ENCODE data around the gene RTN1. TPM values are rescaled to one million over a fixed set of nuclear protein-coding genes. Genes with fewer than 3 reads are reported as not detected.

RTN1 gene
- total RNA-seq, 1 experiment from 2014 or later = 6.5 TPM

DNA sequence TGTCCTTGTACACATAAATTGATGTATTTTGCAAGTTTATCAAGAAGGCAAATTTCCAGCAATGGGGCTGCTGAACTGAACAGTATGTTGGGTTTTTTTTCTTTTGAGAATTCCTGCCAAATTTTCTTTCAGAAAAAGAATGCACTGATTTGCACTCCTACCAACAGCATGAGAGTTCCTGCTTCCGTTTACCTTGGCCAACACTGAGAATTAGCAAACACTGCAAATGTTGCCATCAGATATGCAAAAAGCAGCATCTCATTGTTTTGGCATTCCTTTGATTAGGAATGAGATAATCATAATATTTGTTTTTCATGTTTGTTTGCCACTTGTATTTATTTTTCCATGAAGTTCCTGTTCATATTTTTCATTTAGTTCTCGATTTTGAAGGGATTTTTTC, 82.4 kb downstream of the RTN1 start:
- DNase-seq (ENCODE audit: low spot score) = no peak

DNA sequence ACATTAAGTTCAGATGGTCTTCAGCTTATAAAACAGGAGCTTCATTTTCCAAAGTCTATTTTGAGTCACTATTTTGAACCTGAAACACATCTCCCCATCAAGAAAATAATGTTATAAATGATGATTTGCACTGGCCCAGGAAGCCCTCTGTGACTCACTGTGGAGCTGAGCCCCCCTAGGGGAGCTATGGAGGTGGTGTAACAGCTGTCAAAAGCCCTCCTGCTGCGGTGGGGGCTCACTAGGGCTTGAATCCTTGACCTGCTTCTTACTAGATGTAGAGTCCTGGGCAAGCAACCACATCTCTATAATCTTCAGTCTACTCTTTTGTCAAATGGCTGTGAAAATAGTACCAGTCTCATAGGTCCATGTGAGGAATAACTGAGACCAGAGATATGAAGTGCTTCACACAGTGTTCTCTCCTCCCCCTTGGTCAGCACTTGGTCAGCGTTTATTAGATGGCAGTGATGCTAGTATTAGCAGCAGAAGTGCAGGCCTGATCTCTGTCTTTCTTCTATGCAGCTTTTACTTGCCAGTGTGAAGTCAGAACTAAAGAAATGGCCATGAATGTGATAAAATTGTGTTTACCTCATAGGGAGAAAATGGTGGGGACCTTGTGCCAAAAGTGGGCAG, 83.4 kb downstream of the RTN1 start:
- no peak for DNase-seq (ENCODE audit: low spot score)

DNA sequence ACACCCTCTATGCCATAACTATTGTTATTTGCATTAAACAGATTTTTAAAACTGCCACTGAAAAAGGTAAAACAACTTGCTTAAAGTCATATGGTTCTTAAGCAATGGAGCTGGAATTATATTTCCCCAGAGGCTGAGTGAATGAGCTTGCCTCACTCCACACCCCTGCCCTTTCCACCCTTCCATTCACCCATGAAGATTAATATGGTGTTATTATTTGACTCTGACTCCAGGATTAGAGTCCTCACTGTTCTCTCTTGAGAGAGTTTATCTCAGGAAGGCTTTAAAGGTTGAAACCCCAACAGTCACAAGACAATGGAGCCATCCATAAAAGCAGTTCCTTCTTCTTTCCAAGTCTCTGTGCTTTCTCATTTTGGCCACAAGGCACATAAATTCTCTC, 84.9 kb downstream of the RTN1 start:
- no peak for DNase-seq (ENCODE audit: low spot score)

DNA sequence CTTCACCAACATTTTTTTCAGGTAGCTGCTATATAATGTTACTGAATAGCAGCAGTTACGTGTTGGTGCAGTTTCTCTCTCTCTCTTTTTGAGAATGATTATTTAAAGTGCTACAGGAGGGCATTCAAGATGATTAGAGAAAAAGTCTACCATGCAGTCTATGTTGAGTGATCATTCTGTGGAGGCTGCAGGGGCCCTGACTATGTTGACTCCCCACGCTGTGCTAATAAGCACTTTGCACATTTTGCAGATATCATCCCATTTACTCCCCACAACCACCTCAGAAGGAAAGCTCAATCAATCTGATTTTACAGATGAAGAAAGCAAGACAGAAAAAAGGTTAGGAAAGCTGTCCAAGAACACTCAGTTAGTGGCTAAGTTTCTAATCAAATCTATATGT, 87.8 kb downstream of the RTN1 start:
- DNase-seq (ENCODE audit: low spot score) = no peak

DNA sequence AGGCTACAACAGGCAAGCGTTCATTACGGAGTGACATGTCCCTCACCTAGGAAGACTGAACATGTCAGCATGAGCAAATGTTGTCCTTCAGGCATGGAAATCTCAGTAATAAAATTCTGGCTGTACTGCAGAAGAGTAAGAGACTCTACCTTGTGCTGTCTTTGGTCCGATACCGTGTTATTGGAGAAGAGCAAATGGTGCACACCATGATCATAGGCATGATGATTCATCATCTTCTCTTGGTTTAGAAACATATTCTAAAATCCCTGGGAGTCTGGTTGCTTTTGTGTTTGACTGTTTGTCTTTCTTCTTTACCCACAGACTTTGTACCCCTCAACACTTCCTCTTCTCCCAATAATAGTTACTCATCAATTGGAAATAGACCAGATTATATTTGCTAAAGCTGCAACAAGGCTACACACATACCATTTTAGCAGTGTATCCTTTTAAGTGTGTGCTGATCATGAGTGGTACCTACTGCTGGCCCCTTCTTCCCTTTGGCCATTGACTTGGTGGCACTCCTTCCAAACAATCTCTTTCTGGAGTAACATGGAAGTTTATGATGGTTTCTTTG, 93.5 kb downstream of the RTN1 start:
- DNase-seq (ENCODE audit: low spot score) = no peak

DNA sequence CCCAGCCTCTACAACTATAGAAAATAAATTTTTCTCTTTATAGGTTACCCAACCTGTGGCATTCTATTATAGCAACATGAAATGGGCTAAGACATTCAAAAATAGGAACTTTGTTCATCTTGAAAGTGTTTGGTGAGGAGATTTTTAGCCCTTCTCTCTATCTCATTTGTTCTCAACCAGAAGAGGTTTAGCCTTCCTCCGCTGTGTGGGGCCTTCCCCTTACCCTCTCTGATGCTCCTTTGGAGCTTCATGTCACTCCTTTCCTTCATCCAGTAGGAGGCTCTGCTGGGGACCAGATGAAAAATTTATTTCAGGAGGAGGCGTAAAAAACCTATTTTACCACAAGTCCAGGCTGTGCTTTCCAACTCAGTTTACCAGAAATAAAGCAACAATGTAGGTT, 94.1 kb downstream of the RTN1 start:
- no peak for DNase-seq (ENCODE audit: low spot score)

DNA sequence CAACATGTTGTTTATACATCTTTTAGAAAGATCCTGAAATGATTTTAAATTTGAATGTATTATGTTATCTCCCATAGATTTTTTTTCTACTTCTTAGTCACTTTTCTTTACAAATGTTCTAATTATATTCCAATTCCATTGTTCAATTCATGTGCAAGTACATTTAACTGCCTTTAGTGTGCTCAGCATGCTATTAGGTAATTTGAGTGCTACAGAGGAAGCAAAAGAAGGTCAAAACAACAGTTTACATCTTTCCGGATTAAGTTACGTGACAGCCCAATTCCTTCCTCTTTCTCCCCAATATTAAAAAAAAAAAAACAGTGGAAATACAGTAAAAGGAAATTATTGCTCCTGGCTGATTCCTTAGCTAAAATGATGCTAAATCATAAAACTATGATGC, 98.3 kb downstream of the RTN1 start:
- peak; percentile 23 for DNase-seq (ENCODE audit: low spot score)

DNA sequence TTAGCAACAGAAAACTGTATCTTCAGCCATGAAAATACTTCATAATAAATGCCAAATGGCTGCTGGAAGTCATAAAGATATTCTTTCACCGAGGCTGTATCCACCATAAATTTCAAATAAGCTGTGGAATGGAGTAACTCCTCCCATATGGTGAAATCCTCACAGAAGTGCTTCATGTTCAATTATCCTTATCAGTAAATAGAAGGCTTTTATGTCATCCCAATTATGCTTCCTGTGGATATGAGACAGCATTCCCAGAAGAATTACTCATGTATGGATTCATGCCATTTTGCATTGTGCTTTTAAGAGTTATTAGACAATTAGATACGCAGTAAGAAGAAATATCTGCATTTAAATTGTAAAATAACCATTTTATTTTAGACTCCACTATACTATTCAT, 99.0 kb downstream of the RTN1 start:
- peak; percentile 27 for DNase-seq (ENCODE audit: low spot score)

DNA sequence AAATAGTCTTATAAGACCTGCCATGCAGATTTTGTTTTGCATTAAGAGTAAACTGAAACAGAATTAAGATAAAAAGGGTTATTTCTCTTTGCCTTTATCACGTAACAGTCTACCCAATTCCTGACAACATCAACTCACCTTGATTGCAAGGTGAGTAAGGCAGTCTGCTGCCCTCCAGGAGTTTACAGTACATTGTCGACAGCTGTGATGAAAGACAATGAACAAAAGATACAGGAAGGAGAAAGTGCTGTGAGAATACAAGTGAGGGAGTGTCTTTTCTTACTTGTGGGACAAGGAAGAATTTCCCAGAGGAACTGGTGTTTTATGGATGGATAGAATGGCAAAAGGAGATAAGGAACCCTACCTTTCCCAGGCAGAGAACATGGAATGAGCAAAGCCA, 101.0 kb downstream of the RTN1 start:
- DNase-seq (ENCODE audit: low spot score) = no peak

DNA sequence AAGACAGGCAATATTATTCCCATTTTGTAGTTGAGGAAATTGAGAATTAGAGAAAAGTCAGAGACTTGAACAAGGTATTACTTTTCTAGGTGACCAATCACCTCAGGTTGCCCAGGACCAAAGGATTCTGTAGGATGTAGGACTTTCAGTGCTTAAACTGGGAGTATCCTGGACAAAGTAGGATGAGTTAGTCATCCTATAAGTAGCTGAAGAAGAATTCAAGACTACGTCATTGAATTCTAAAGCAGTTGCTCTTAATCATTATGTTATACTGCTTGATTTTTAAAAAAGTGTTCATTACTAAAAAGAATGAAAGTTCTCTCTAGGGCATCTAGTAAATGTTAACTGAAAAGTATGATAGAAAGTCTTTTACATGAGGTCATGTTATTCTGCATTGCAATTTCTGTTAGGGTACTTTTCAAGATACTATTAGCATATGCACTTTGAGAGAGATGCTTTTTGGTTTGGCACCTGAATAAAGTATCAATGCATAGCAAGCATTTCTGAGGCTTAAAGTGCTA, 101.7 kb downstream of the RTN1 start:
- no peak for DNase-seq (ENCODE audit: low spot score)

DNA sequence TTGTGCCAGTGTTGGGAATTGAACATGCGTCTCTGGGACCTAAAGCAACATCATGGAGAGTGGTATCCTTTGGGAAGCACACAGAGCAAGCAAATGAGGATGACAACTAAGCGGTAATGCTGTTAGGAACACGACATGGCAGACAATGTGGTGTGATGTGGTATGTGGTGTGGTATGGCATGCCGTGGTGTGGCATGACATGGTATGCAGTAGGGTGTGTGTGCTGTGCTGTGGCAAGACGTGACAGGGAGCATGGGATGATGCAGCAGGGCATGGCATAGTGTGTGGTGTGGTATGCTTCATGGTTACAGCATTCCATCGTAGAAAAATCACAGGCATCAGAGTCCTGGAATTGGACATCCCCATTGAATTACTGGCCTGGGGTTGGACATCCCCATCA, 108.7 kb downstream of the RTN1 start:
- DNase-seq (ENCODE audit: low spot score) = no peak

DNA sequence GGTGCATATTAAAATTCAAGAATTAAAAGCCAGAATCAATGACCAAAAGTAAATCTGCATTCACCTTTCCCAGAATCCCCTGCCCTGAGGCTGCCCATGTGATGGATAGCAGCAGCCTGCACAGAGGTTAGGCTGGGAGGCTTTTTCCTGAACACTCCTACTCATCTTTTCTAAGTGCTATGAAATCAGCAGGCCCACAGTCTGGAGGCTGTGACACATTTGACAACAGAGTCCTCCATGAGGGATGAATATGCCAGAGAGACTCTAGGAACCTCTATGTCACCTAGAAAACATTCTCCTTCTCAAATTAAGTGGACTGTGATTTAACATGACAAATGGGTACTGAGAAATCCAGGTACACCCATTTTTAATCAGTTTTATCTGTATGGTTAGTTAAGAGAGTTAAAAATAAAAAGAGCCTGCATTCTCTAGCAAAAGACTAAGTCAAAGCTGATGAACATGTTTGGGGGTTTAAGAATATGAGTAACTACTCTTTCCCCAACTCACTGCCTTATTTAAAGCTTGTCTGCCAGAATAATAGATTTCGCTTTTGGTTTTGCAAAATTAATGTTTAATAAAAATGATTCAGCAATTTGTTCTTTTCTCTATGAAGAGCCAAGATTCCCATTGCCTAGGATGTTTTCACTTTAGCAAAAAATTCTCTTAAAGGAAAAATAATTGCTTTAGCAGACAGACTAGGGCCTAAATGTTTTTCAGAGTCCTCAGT, 115.0 kb downstream of the RTN1 start:
- DNase-seq (ENCODE audit: low spot score) = no peak

DNA sequence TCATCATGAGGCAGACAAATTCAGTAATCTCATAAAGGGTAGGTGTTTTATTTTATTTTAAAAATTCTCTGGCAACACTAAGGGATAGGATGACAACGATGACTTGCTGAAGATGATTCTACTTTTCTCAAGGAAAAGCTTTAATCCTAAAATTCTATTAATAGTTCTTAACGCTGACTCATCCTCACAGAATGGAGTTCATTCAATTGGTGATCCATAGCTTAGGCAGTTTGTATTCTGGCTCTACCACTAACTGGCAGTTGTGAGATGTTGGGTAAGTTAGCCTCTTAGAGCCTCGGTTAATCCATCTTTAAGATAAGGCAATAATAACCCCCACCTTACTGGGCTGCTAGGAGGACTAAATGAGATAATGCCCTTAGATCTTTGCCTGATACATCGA, 116.3 kb downstream of the RTN1 start:
- no peak for DNase-seq (ENCODE audit: low spot score)

DNA sequence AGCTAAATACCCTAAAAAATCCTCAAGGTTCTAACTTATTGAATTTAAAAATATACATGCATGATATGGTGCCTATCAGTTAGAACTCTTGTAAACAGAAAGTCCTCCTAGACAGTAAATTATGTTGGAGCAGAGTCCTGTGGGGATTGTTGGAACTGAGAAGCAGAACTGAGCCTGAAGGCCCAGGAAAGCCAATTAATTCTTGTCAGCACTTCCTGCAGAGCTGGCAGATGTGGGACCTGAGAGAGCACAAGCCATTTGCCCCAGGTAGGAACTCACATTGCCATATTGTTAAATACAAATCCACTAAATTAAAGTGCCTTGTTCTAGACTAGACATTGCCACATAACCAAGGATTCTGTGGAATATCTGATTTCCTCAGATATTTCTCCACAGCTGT, 117.1 kb downstream of the RTN1 start:
- DNase-seq (ENCODE audit: low spot score) = no peak

DNA sequence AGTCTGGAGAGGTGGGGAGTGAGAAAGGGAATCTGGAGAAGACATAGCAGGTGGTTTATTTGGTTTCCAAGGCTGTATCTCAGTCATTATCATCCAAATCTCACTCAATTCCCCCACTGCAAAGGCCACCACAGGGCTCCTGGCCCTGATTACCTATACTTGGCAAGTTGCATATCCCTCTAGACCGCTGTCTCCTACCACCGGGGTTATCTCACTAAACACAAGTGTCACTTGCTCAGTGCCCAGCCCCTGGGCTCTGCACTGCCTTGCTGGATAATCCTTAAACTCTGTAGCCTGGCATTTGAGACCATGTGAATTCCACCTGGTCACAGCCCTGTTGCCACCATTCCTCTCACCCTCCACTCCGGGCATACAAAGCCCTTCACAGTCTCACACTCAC, 119.0 kb downstream of the RTN1 start:
- no peak for DNase-seq (ENCODE audit: low spot score)

DNA sequence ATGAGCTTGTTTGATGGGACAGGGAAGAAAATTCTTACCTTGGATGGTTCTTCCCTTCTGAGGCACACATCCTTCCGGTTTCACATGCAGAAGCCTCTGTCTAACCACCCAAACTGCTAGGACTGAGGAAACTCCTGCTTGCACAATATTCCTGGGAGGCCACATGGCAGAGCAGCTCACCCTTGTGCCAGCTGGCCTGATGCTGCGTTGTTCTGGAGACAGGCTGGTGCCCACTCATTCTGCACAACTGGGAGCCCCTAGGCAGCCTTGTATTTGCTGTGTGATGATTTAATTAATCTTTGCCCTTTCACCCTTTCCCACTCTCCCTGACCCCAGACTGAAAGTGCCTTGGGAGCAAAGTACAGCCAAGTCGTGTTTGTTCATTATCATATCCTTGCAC, 130.8 kb downstream of the RTN1 start:
- no peak for DNase-seq (ENCODE audit: low spot score)

DNA sequence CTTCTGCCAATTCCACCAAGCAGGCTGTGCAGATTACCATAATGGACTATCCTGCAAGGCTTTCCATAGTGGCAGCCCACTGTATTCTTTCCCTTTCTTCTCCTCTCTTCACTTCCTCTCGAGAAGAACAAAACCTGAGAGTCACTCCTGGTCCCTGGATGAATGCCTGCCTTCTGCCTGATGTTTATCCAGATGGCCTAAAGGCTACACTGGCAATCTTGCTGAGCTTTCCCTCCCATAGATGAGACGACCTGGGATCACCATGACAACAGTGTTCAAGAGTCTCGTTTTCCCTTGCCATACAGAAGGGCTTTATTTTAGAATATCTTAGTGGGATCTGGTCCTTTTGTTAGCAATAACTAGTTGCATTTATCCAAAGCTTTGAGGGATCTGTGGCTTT, 142.3 kb downstream of the RTN1 start:
- DNase-seq (ENCODE audit: low spot score) = no peak

DNA sequence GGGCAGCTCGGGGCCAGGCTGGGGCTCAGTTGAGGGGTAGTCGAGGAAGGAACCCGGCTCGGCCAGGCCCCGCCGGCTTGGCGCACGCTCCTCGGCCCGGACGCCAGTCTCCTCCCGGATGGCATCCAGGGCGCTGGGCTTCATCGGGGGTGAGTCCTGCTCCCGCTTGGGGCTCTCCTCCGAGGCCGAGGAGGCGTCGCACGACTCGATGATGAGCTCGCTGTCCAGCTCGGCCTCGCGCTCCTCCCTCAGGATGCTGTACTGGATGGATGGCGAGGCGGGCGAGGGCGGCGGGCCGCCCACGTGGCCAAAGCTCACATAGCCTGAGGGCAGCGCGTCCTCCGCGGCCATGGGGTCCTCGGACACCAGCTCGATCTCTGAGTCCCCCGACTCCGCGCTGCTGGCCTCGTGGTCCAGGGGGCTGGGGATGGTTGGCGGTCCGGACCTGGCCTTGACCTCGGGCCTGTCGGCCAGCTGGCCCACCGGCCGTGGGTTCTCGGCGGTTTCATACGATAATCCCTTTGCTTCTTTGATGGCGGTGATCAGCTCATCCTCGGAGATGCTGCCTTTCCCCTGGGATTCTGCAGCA, 143.4 kb downstream of the RTN1 start:
- DNase-seq (ENCODE audit: low spot score) = no peak

DNA sequence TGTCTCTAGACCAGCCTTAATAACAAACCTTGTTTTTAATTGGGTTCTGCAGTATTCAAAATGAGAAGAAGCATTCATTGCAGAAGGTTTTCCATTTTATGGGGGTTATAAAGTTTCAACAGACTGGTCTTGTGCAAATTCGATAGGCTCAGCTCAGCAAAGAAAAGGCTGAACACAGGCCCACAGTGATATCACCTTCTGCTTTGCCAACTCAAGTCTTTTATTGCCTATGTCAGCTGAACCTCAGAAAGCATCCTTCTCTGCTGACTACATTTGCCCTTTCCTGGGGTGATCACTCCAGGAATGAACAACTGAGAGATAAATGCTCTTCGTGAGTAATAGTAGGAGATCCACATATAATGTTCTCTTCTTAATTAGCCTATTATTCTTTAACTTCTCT, 159.5 kb downstream of the RTN1 start:
- no peak for DNase-seq (ENCODE audit: low spot score)

DNA sequence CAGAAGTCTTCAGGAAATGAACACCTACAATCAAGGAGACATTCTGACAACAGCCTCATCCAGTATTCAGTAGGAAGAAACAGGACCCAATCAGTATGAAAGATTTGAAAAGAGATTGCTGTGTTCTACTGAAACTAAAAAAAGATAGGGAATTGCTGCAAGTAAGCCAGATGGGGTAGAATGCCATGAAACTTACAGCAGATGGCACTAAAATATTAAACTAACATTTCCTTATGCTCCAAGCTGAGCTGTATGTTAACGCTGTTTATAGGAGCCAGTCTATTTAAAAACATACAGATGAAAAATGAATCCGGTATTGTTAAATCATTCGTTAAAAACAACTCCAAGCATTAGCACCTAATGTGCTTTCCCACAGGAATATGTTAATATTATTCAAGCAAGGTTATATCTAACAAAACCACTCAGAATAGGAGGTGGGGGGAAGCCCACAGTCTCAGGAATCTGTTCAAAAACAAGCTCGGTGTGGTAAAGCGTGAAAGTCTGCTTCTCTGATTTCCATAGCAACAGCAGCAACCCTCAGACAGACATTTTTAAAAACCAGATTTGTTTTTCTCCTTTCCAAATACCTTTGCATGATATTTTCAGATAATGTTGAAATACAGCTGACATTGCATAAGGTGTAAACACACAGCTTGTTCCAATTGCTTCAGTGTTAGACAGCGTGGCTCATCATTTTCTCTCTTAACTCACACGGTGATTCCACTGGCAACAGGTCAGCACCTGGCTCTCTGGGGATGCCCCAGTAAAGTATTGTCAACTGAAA, 162.6 kb downstream of the RTN1 start:
- DNase-seq (ENCODE audit: low spot score) = no peak

DNA sequence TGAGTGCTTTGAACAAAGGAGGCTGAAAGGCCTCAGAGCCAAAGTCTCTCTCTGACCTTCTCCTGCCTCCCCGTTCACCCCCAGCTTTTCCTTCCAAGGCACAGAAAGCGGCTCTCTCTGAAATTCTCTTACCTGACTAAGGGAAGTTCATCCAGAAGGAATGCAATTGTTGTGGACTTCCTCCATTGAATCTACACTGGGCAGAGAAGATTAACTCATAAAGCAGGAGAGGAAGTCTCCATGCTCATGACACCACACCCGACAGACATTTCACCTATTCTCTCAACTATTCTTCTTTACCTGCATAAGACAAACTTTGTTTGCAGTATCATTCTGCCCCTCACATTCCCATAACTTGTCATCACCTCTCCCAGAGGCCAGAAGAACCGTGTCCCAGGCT, 164.7 kb downstream of the RTN1 start:
- DNase-seq (ENCODE audit: low spot score) = no peak

DNA sequence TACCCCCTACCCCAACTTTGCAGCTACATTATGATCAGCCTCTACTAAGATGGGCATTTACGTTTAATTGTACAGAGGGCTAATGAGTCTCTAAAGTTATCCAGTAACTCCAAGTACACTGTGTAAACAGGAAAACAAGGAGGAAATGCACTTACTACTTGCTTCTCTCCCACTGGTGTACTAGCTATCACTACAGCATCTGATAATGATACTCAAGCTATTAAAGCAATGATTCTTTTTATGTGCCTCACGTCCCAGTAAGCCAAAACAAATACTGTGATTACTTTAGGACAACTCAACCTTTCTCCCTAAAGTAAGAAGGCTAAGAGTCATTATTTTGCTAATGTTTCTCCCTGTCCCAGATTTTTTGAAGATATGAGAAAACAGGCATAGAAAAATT, 165.3 kb downstream of the RTN1 start:
- no peak for DNase-seq (ENCODE audit: low spot score)

Measured in H4 (cell line).